RWPE2 (cell line): ENCODE measurements around the gene LILRB3.

Source experiments
- ATAC-seq: fragments of 200-7000 bp; cut with Tn5 transposase; 3 replicates; pipeline ENCODE4 v1.9.1; 2021; ENCODE audit warnings: low read depth
- DNase-seq: peaks from one replicate; pipeline ENCODE4 v3.0.0-alpha.2; 2020; ENCODE audit warnings: low spot score
- H3K27ac ChIP-seq: fragments of 450-650 bp; 2 replicates; pipeline ENCODE4 v1.5.1; 2017; ENCODE audit warnings: mild to moderate bottlenecking; ENCODE audit not compliant: poor library complexity, severe bottlenecking
- H3K27me3 ChIP-seq: fragments of 250-450 bp; sonication (Bioruptor Pico); 2 replicates; pipeline ENCODE4 v1.5.1; 2021; ENCODE audit warnings: mild to moderate bottlenecking, moderate library complexity; ENCODE audit not compliant: insufficient read depth, poor library complexity, severe bottlenecking
- H3K36me3 ChIP-seq: fragments of 250-450 bp; sonication (Bioruptor Pico); 2 replicates; pipeline ENCODE4 v1.5.1; 2020; ENCODE audit warnings: low read depth, mild to moderate bottlenecking, moderate library complexity
- H3K4me1 ChIP-seq: fragments of 250-450 bp; sonication (Bioruptor Pico); 2 replicates; pipeline ENCODE4 v1.5.1; 2021; ENCODE audit warnings: mild to moderate bottlenecking, moderate library complexity; ENCODE audit not compliant: insufficient read depth, poor library complexity, severe bottlenecking
- H3K4me3 ChIP-seq: fragments of 250-450 bp; sonication (Bioruptor Pico); 2 replicates; pipeline ENCODE4 v1.5.1; 2021; ENCODE audit warnings: mild to moderate bottlenecking, moderate library complexity; ENCODE audit not compliant: severe bottlenecking
- H3K9me3 ChIP-seq: fragments of 250-450 bp; sonication (Bioruptor Pico); 2 replicates; pipeline ENCODE4 v1.5.1; 2021; ENCODE audit warnings: mild to moderate bottlenecking, moderate library complexity; ENCODE audit not compliant: severe bottlenecking
- TF ChIP-seq, protein P1 (sequence below): fragments of 450-650 bp; IDR thresholded peaks from one replicate; pipeline ENCODE4 v1.5.1; 2017; ENCODE audit warnings: mild to moderate bottlenecking, moderate library complexity; ENCODE audit not compliant: poor library complexity, severe bottlenecking

Gene LILRB3

GRCh38 chr19:54203151-54203611 is 19.6 kb downstream of the LILRB3 start:
- Histone ChIP-seq H3K27ac (peak overlapping the region; percentile 74), H3K27me3 (no peaks in the 10 kb centered on the region), H3K4me1 (peaks cover 27% of the 10 kb centered on the region), H3K36me3 (peaks cover 75% of the 10 kb centered on the region), H3K9me3 (no peaks in the 10 kb centered on the region), H3K4me3 (peak overlapping the region; percentile 91)
- TF ChIP-seq, protein P1, sequence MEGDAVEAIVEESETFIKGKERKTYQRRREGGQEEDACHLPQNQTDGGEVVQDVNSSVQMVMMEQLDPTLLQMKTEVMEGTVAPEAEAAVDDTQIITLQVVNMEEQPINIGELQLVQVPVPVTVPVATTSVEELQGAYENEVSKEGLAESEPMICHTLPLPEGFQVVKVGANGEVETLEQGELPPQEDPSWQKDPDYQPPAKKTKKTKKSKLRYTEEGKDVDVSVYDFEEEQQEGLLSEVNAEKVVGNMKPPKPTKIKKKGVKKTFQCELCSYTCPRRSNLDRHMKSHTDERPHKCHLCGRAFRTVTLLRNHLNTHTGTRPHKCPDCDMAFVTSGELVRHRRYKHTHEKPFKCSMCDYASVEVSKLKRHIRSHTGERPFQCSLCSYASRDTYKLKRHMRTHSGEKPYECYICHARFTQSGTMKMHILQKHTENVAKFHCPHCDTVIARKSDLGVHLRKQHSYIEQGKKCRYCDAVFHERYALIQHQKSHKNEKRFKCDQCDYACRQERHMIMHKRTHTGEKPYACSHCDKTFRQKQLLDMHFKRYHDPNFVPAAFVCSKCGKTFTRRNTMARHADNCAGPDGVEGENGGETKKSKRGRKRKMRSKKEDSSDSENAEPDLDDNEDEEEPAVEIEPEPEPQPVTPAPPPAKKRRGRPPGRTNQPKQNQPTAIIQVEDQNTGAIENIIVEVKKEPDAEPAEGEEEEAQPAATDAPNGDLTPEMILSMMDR: no peak
- DNase-seq: no peak
- ATAC-seq: no peak

DNA sequence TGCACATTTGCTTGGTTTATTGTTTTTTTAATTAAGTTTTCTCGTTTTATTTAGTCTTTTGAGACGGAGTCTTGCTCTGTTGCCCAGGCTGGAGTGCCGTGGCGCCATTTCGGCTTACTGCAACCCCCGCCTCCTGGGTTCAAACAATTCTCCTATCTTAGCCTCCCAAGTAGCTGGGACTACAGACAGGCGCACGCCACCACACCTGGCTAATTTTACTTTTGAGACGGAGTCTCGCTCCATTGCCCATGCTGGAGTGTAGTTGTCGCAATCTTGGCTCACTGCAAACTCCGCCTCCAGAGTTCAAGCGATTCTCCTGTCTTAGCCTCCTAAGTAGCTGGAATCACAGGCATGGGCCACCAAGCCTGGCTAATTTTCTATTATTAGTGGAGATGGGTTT is 20.8 kb downstream of the LILRB3 start:
- ATAC-seq (no peak), DNase-seq (no peak)
- peaks cover 63% of the 10 kb centered on the region for H3K36me3 ChIP-seq
- H3K4me3 ChIP-seq: peak overlapping the region; percentile 91
- peak overlapping the region; percentile 74 for H3K27ac ChIP-seq
- peaks cover 27% of the 10 kb centered on the region for H3K4me1 ChIP-seq
- no peaks in the 10 kb centered on the region for H3K27me3 ChIP-seq
- no peaks in the 10 kb centered on the region for H3K9me3 ChIP-seq
- TF ChIP-seq, protein P1: no peak

DNA sequence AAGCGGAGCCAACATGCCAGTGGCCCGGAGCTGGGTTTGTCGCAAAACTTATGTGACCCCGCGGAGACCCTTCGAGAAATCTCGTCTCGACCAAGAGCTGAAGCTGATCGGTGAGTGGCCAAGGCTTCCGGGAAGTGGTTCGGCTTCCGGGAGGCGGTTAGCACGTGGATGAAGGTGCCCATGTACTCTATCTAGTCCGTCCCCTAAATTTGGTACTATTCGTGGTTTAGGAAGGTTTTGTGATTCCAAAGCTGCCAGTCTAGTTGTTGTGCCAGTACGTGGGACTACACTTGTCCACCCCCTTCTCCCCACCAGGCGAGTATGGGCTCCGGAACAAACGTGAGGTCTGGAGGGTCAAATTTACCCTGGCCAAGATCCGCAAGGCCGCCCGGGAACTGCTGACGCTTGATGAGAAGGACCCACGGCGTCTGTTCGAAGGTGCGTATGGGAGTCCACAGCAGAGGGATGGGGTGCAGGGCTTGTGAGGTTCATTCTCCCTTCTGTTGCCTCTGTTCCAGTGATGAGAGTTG is 21.6 kb downstream of the LILRB3 start:
- TF ChIP-seq, protein P1: no peak
- peaks cover 55% of the 10 kb centered on the region for H3K36me3 ChIP-seq
- DNase-seq (no peak), ATAC-seq (no peak)
- H3K27ac ChIP-seq: peak overlapping the region; percentile 74
- H3K9me3 ChIP-seq: no peaks in the 10 kb centered on the region
- H3K4me3 ChIP-seq: peak overlapping the region; percentile 91
- no peaks in the 10 kb centered on the region for H3K27me3 ChIP-seq
- peaks cover 27% of the 10 kb centered on the region for H3K4me1 ChIP-seq

DNA sequence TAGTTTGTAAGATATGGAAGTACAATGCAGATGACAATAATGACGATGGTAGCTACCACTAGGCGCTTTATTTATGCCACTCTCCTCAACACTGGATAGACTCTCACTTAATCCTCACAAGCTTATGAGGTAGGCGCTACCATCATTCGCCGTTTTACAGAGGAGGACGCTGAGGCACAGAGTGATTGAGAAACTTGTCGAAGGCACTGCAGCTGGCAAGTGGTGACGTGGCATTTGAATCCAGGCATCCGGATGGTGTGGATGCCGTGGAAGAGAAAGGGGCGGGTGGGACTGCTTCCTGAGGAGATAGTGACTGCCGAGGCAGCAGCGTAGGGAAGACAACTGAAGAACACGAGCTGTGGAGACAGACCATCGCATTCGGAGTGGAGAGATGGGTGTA is 23.4 kb downstream of the LILRB3 start:
- TF ChIP-seq, protein P1: no peak
- ATAC-seq (no peak), DNase-seq (no peak)
- no peaks in the 10 kb centered on the region for H3K27me3 ChIP-seq
- peaks cover 42% of the 10 kb centered on the region for H3K36me3 ChIP-seq
- H3K4me1 ChIP-seq: peaks cover 21% of the 10 kb centered on the region
- H3K9me3 ChIP-seq: no peaks in the 10 kb centered on the region
- H3K27ac ChIP-seq: no peak overlapping the region
- no peak overlapping the region for H3K4me3 ChIP-seq

GRCh38 chr19:54197121-54197520 is 25.7 kb downstream of the LILRB3 start:
- TF ChIP-seq, protein P1: no peak
- Histone ChIP-seq H3K27me3 (no peaks in the 10 kb centered on the region), H3K27ac (no peak overlapping the region), H3K4me1 (peaks cover 3% of the 10 kb centered on the region), H3K36me3 (peaks cover 32% of the 10 kb centered on the region), H3K9me3 (no peaks in the 10 kb centered on the region), H3K4me3 (no peak overlapping the region)
- ATAC-seq (no peak), DNase-seq (no peak)
